ENCODE data around the gene HLCS.

GRCh38 chr21:36703123-36703522 is 263.3 kb downstream of the HLCS start:
- TF ChIP-seq CTCF (IDR thresholded peaks at IDR 0.05; ENCODE audit: insufficient read depth, low read length, poor library complexity, severe bottlenecking) = no peak
- no peak for TF ChIP-seq EZH2phosphoT487 (conservative IDR thresholded peaks at IDR 0.05; ENCODE audit: low read length)

All from SU-DHL-6 (cell line).